HG02870 (cell line): ENCODE measurements around the gene PTCD3.

Experiments
- ATAC-seq: cut with Tn5 transposase; IDR thresholded peaks from one replicate; pipeline ENCODE4 v1.9.1; 2021; ENCODE audit warnings: mild to moderate bottlenecking, moderate library complexity; ENCODE audit not compliant: unreplicated experiment

Gene PTCD3

DNA sequence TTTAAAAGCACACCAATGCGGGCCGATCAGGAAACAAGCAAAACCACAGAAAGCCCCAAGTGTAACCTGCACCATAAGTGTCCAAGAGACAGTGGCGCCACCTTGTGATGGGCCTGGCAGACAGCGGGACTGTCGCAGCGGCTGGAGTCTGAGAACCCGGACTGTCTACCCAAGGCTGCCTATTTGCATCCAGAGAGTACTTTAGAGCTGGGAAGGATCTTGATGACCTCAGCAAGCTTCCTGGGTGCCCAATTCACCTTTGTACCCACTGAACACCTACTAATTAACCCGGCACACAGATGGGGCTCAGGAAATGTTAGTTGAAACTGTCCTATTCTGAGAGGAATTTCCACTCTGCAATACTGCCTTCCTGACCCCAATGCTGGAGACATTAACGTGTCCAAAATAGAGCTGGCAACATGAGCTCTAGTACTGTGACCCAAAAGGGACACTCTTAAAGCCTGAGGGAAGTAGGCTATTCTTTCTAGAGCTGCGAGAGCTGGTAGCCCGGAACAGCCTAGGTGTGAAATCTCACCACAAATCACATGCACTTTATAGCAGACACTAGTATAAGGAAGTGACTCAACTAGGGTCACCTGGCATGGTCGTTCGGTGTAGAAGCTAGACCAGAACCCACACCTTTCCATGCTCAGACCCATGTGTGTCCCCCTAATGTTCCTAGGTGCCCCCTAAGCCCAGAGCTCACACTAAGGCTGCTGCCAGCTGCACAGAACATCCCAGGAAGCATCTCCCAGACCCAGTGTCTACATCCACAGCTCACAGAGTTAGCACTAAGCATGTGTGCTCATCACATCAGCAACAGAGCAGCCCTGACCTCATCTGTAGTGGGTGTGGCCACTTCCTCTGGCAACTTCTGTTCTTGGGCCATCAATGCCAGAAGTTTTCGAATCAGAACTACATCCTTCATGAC is 25.8 kb upstream of the PTCD3 start:
- peak; percentile 84 for ATAC-seq

- no peak for ATAC-seq
Observed at GRCh38 chr2:86081724-86082123, 24.3 kb upstream of the PTCD3 start.

DNA sequence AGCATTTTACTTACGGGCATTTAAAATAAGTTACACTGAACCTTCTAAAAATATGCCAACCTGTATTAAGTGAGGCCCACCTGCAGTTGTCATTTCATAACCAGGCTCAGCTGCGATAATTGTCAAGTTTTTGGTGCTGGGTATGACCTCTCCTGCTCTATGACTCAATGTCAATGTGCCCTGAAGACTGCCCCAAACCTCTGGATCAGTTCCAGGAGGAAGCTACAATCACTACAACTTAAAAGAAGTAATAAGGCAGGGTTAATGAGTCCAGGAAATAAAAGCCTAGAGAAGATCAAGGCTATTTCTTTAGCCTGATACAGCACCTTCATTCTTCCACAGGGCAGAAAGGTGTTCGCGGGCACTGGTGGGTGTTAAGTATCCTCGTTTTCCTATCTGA is 23.3 kb upstream of the PTCD3 start:
- ATAC-seq = no peak

DNA sequence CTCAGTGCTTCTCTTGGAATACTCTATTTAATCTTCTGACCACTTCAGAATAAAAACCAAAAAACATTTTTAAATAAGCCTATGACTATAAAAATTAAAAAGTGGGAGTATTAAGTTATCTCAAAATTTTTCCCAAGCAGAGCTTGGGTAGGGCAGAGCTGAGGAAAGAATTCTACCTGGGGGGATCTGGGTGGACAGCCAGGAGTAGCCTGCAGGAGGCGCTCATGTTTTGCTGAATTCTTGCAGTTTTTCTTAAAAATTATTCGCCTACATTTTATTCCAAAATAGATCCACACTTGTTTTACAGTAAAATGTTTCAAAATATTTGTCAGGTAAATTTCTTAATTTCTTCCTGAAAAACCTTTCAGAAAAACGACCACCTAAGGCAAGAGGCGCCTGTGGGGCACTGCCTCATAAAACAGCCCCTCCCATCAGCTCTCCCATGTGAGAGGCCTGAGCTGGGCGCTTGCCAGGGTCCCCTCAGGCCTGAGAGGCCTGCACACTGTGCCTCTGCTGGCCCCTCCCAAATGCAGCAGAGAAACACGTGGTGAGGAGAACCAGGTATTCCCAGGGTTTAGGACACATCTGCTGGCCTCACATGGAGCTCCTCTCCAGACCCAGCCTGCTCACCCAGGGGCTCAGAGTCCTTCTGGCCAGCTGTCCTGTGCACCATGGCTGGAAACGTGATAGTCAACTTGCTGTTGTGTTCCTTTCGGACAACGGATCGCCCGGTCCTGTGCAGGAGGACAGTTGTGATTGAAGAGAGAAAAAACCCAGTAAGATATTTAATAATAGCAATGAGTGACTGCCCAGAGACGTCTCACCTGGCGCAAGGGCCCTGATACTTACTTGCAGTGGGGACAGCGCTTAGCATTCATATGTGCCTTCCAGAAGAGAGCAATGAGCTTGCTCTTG is 17.8 kb upstream of the PTCD3 start:
- ATAC-seq = no peak

- no peak for ATAC-seq
Observed at GRCh38 chr2:86094229-86094628, 11.8 kb upstream of the PTCD3 start.

DNA sequence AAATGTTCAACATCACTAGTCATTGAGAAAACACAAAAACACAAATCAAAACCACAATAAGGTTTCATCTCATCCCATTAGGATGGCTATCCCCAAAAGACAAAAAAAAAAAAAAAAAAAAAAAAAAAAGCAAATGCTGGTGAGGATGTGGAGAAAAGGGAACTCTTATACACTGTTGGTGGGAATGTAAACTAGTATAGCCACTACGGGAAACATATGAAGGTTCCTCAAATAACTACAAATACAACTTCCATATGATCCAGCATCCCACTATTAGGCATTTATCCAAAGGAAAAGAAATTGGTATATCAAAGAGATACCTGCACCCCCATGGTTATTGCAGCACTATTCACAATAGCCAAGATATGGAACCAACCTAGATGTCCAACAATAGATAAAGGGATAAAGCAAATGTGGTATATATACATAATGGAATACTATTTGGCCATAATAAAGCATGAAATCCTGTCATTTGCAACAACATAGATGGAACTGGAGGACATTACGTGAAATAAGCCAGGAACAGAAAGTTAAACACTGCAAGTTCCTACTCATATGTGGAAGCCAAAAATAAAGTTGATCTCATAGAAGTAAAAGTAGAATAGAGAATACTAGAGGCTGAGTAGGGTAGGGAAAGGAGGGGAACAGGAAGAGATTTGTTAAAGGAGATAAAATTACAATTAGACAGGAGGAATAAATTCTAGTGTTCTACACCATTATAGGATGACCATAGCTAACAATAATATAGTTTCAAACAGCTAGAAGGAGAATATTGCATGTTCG is 8.7 kb upstream of the PTCD3 start:
- no peak for ATAC-seq

DNA sequence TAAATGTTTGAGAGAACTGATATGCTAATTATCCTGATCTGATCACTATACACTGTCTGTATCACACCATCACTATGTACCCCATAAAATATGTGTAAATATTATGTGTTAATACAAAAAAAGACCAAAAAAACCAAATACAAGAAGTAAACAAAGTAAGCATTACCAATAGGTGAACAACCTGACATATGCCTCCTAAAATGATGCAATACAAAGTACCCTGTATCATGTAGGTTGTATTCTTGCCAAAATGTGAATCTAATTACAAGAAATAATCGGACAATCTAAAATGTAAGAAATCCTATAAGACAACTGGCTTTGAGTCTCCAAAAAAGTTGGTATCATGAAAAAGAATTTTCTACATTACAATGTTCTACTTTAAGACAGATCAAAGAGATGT is 8.1 kb upstream of the PTCD3 start:
- no peak for ATAC-seq

DNA sequence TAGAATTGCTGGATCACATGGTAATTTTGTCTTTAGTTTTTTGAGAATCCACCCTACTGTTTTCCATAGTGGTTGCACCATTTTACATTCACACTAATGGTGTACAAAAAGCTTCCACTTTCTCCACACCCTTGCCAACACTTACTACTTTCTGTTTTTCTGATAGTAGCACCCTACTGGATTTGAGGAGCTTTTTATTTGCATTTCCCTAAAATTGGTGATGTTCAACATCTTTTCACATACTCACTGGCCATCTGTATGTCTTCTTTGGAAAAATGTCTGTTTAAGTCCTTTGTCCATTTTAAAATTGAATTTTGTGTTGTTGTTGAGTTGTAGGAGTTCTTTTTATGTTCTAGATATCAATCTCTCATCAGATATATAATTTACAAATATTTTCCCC is 3.9 kb upstream of the PTCD3 start:
- ATAC-seq = no peak

DNA sequence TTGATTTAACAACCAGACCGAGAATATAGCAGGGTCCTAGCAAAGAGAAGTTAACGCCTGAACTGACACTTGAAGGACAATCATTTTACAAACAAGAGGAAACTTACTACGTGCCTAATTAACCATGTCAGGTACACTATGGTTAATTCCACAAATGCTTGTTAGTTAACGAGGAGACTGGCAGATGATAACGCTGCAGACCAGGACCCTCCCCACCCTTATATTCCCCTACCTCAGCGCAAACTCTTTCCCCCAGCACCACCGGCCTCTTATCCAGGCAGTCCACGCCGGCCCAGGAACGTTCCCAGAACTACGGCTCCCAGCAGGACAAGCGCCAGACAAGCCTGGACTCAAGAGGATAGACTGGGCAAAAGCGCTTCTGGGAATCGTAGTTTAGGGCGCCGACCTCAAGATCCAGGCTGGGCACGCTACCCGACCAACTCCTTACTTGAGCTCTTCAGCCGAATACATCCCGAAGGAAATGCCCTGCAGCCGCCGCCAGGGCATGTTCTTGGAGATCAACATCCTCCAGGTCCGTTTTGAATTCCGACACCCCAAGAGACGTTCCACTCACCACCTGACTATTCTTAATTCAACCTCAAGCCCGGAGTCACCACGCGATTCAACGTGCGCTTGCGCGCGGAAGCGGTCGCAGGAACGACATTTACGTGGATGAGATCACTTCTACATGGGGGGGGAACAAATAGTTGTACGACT is 625 bp upstream of the PTCD3 start, which contains the start of gene POLR1A:
Gene POLR1A, minus strand, starts transcription at position 635 of the 717 bp plus-strand sequence. Its CDS starts 110 bp downstream, at position 525.
- peak; percentile 70 for ATAC-seq

- no peak for ATAC-seq
Observed at GRCh38 chr2:86107031-86107430, 996 bp downstream of the PTCD3 start.

DNA sequence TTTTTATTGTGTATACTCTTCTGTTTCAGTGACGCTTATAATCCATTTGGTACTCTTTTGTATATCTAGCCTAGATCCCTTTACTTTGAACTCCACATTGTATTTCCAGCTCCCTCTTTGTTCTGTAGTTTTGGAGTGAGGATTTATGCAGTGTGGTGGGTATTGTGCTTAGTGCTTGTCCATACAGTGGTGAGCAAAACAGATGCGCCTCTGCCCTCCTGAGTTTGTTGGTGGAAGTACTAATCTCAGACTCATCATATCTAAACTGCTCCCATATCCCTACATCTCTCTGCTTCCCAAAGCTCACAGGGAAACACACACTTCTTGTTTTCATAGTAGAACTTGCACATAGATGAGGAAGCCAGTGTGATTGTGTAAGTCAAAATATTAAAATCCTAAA is 12.1 kb downstream of the PTCD3 start:
- ATAC-seq = no peak

- ATAC-seq = no peak
Observed at GRCh38 chr2:86123328-86123925, 17.4 kb downstream of the PTCD3 start.

DNA sequence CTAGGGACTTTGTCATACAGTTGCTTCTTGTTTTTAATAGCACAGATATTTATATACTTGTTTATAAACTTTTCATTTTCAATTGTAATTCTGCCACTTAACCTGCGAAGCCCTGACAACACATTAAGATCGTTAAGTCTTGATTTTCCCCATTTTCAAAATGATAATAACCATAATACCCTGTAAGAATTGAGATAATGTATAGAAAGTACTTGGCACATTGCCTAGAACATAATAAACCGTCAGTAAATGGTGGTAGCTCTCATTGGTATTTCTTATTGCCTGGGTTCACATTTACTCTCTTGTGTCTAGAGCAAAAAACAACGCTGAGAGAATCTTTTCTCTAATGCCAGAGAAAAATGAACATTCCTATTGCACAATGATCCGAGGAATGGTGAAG is 18.6 kb downstream of the PTCD3 start:
- no peak for ATAC-seq

DNA sequence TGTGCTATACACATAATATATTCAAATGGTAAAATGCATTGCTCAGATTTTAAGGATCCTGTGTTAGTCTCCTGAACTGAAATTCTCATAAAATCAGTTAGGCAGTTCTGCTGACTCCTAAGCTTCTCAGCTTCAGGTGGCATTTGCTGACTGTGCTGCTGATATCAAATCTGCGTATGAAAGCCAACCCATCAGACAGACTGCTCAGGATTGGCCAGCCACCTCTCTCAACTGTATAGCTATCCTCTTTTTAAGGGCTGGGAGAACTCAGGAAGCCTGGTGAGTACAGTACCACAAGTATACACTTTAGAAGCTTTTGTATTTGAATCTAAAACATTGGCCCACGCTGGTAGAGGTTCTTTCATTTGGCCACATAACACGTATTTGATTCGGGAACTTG is 28.7 kb downstream of the PTCD3 start:
- no peak for ATAC-seq

- no peak for ATAC-seq
Observed at GRCh38 chr2:86135653-86136052, 29.6 kb downstream of the PTCD3 start.

DNA sequence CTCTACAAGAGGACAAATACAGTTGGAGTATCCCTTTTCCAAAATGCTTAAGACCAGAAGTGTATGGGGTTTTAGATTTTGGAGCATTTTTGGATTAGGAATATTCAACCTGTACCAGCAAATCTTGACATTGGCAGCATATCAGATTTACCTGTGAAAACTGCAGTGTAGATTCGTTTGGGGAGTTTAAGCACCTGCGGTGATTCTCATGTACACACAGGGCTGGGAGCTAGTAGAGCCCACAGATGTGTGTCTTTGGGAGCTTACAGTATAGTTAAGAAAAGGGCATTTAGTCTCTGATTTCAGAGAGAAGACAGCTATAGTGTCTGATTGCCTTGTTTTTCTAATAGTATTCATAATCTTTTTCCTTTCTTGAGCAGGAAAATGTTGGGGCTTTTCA is 30.1 kb downstream of the PTCD3 start:
- ATAC-seq = no peak

DNA sequence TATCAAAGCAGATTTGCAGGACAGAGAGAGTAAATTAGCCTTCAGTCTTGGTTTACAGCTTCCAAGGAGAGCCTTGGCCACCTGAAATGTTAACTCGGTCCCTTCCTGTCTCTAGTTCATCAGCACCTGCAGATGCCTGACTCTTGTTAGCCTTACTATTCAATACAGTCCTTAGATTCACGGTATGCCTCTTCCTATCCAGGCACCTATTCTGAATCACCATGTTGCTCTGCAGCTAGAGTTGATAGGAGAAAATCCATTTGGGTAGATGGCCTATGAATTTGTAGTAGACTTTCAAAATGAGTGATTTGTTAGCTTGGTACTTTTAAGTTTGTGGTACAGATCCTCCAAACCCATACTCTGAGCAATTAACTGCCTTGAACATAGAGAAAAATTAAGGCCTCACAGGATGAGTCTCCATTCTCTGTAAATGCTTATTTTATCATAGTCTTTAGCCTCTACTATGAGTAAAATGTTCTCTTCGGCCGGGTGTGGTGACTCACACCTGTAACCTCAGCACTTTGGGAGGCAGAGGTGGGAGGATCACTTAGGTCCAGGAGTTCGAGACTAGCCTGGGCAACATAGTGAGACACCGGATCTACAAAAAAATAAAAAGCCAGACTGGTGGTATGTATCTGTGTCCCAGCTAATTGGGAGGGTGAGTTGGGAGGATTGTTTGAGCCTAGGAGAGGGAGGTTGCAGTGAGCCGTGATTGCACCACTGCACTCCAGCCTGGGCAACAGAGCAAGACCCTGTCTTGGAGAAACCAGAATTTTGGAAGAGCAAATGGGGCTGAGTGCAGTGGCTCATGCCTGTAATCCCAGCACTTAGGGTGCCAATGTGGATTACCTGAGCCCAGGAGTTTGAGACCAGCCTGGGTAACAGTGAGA is 32.9 kb downstream of the PTCD3 start:
- no peak for ATAC-seq

DNA sequence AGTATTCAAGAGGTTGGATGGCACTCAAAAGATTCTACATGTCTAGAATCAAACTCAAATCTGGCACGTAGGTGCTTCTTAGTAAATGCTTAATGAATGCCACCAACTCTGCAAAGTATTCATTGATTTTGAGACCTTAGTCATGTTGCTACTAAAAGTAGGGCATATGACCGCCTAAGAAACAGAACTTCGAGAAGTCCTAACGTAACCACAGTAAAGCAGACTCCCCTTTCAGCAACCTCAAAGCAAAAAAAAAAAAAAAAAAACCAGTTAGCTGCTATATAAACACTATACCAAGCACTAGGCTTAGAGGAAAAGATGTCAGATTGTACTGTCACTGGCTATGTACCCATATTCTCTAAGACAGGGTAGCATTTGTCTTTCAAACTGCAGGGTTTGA is 33.9 kb downstream of the PTCD3 start:
- no peak for ATAC-seq

GRCh38 chr2:86140969-86141392 is 34.9 kb downstream of the PTCD3 start:
- ATAC-seq = no peak
